ENCODE measurements around the gene DSTN. TPM values are rescaled to one million over a fixed set of nuclear protein-coding genes. Genes with fewer than 3 reads are reported as not detected.

DSTN gene
- polyA plus RNA-seq, 1 experiment, result 295 TPM

- CTCF ChIA-PET, result interaction anchor here (0.7 to 1.1 kb wide), 2 partner anchors 8 to 50 kb away, joined by 3 to 4 read pairs; no protein-coding TSS in a partner anchor
- Histone ChIP-seq H3K36me3 (ENCODE audit: control insufficient read depth, insufficient read depth, low read length) (peaks cover 3% of the 10 kb centered on the region), H3K27me3 (ENCODE audit: control insufficient read depth, insufficient read depth, low read length) (no peaks in the 10 kb centered on the region), H3K4me3 (ENCODE audit: low read depth, low read length) (no peak overlapping the region)
- POLR2A ChIA-PET, result no interaction called here
- TF ChIP-seq CTCF (IDR thresholded peaks at IDR 0.05; ENCODE audit: insufficient read depth, low read depth, low read length), result no peak
- DNase-seq (ENCODE audit: low read depth), result no peak
Observed at GRCh38 chr20:17583126-17583525, 13.3 kb downstream of the DSTN start.

DNA sequence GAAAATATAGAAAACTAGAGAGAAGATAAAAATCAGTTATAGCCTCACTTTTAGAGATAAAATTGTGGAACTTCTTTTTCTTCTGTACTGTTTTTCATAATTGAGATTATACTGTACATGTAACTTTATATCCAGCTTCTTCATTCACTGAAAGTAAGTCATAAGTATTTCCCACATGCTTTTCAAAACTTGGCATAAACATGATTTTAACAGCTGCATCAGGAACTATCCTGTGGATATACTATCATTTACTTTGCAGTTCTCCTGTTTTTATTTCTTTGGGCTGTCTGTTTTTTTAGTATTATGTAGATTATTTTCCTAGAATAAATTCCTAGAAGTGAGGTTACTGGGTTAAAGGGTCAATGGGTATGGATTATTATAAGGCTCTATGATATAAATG is 14.8 kb downstream of the DSTN start:
- H3K27me3 ChIP-seq (ENCODE audit: control insufficient read depth, insufficient read depth, low read length), result no peaks in the 10 kb centered on the region
- POLR2A ChIA-PET, result no interaction called here
- H3K36me3 ChIP-seq (ENCODE audit: control insufficient read depth, insufficient read depth, low read length), result peaks cover 1% of the 10 kb centered on the region
- TF ChIP-seq CTCF (IDR thresholded peaks at IDR 0.05; ENCODE audit: insufficient read depth, low read depth, low read length), result no peak
- H3K4me3 ChIP-seq (ENCODE audit: low read depth, low read length), result no peak overlapping the region
- CTCF ChIA-PET, result no interaction called here
- no peak for DNase-seq (ENCODE audit: low read depth)

DNA sequence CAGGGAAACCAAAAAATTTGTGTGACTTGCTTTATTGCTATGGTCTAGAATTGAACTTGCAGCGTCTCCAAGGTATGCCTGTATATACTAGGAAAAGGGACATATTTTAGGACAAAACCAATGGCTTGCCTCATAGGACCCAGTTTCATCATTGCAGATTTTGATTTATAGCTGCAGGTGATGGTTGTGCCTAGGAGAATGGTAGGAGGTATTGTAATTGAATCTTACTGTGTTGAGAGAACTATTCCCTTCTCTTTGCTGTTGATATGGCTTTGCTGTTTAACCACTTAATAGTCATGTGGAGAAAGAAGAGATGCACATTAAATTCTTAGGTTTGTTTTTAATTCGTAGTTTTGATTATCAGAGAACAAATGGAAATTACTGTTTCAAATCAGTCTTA is 16.4 kb downstream of the DSTN start:
- H3K36me3 ChIP-seq (ENCODE audit: control insufficient read depth, insufficient read depth, low read length), result peaks cover 1% of the 10 kb centered on the region
- no peak for TF ChIP-seq CTCF (IDR thresholded peaks at IDR 0.05; ENCODE audit: insufficient read depth, low read depth, low read length)
- no peaks in the 10 kb centered on the region for H3K27me3 ChIP-seq (ENCODE audit: control insufficient read depth, insufficient read depth, low read length)
- H3K4me3 ChIP-seq (ENCODE audit: low read depth, low read length), result no peak overlapping the region
- CTCF ChIA-PET, result interaction anchor here (0.7 to 1.3 kb wide), 2 partner anchors 16 to 56 kb away, joined by 3 read pairs; partner anchors contain the start of gene DSTN
- DNase-seq (ENCODE audit: low read depth), result no peak
- POLR2A ChIA-PET, result no interaction called here

DNA sequence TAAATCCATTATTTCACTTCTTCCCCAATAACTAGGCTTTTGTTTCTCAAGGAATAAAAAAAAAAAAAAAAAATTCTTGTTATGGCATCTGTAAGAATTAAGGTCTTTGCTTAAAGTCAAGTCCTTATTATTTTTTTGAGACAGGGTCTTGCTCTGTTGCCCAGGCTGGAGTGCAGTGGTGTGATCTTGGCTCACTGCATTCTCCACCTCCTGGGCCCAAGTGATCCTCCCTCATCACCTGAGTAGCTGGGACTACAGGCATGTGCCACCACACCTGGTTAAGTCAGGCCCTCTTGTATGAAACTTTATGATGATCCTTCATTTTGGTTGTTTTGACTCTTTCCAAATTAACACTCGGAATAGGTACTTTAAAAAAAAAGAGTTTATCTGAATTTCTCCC is 17.3 kb downstream of the DSTN start:
- TF ChIP-seq CTCF (IDR thresholded peaks at IDR 0.05; ENCODE audit: insufficient read depth, low read depth, low read length), result no peak
- ChIA-PET CTCF (interaction anchor here (1.3 kb wide), 1 partner anchor 17 kb away, joined by 3 read pairs; the partner anchor contains the start of gene DSTN), POLR2A (no interaction called here)
- H3K4me3 ChIP-seq (ENCODE audit: low read depth, low read length), result no peak overlapping the region
- no peak for DNase-seq (ENCODE audit: low read depth)
- H3K36me3 ChIP-seq (ENCODE audit: control insufficient read depth, insufficient read depth, low read length), result peaks cover 3% of the 10 kb centered on the region
- H3K27me3 ChIP-seq (ENCODE audit: control insufficient read depth, insufficient read depth, low read length), result no peaks in the 10 kb centered on the region

GRCh38 chr20:17587824-17588223 is 17.9 kb downstream of the DSTN start:
- no peak for DNase-seq (ENCODE audit: low read depth)
- no peak overlapping the region for H3K4me3 ChIP-seq (ENCODE audit: low read depth, low read length)
- no peaks in the 10 kb centered on the region for H3K27me3 ChIP-seq (ENCODE audit: control insufficient read depth, insufficient read depth, low read length)
- ChIA-PET POLR2A (no interaction called here), CTCF (no interaction called here)
- H3K36me3 ChIP-seq (ENCODE audit: control insufficient read depth, insufficient read depth, low read length), result peaks cover 6% of the 10 kb centered on the region
- no peak for TF ChIP-seq CTCF (IDR thresholded peaks at IDR 0.05; ENCODE audit: insufficient read depth, low read depth, low read length)
